Osteocyte (in vitro differentiated cells): ENCODE results near the gene POU2AF3. TPM values are rescaled to one million over a fixed set of nuclear protein-coding genes. Genes with fewer than 3 reads are reported as not detected.

ENCODE experiments used
- DNase-seq: peaks from one replicate; pipeline ENCODE4 v3.0.0; 2021; ENCODE audit warnings: mixed read lengths; ENCODE audit not compliant: unreplicated experiment; ENCODE audit errors: extremely low spot score
- H3K27ac Mint-ChIP-seq: one replicate; pipeline ENCODE4 v1.8.0; 2021; ENCODE audit warnings: mild to moderate bottlenecking, mixed read lengths; ENCODE audit not compliant: unreplicated experiment
- H3K27me3 Mint-ChIP-seq: one replicate; pipeline ENCODE4 v1.8.0; 2021; ENCODE audit warnings: mixed read lengths; ENCODE audit not compliant: unreplicated experiment
- H3K36me3 Mint-ChIP-seq: one replicate; pipeline ENCODE4 v1.8.0; 2021; ENCODE audit warnings: mixed read lengths; ENCODE audit not compliant: unreplicated experiment
- H3K4me1 Mint-ChIP-seq: one replicate; pipeline ENCODE4 v1.8.0; 2021; ENCODE audit warnings: mixed read lengths; ENCODE audit not compliant: unreplicated experiment
- H3K4me3 Mint-ChIP-seq: one replicate; pipeline ENCODE4 v1.8.0; 2021; ENCODE audit warnings: mild to moderate bottlenecking, moderate library complexity, mixed read lengths; ENCODE audit not compliant: unreplicated experiment
- H3K9me3 Mint-ChIP-seq: one replicate; pipeline ENCODE4 v1.8.0; 2021; ENCODE audit warnings: mixed read lengths; ENCODE audit not compliant: unreplicated experiment
- CTCF ChIP-seq: fragments of 200-600 bp; sonication (generic); IDR thresholded peaks from 2 replicates; pipeline ENCODE4 v1.5.0; 2021; ENCODE audit warnings: antibody characterized with exemption, mild to moderate bottlenecking, moderate library complexity
- long read RNA-seq: library from polyadenylated mRNA; unstranded; transcript quantifications from one replicate; pipeline ENCODE4 v2.0.0, GENCODE V29; 2021
- total RNA-seq: library from RNA; stranded (reverse); gene quantifications from 2 replicates; pipeline ENCODE4 v1.2.1, GENCODE V29; 2021

POU2AF3 gene
- total RNA-seq = not detected in 2 replicates
- long read RNA-seq = 0 reads

GRCh38 chr11:111298413-111299100 lies at the start of gene POU2AF3:
Gene POU2AF3, plus strand, starts transcription at chr11:111298546. Its CDS starts 36 bp downstream, at chr11:111298582.
- DNase-seq = no peak
- H3K4me1 Mint-ChIP-seq = peaks cover 2% of the 10 kb centered on the region
- no peaks in the 10 kb centered on the region for H3K9me3 Mint-ChIP-seq
- H3K36me3 Mint-ChIP-seq = no peaks in the 10 kb centered on the region
- H3K27me3 Mint-ChIP-seq = peaks cover 39% of the 10 kb centered on the region
- TF ChIP-seq CTCF = no peak
- peak within 1 kb of the TSS; percentile 66 for H3K4me3 Mint-ChIP-seq
- no peak within 1 kb of the TSS for H3K27ac Mint-ChIP-seq

- Mint-ChIP-seq H3K27ac (no peak overlapping the region), H3K36me3 (no peaks in the 10 kb centered on the region), H3K27me3 (peaks cover 39% of the 10 kb centered on the region), H3K4me3 (no peak overlapping the region), H3K9me3 (no peaks in the 10 kb centered on the region), H3K4me1 (no peaks in the 10 kb centered on the region)
- no peak for DNase-seq
- no peak for TF ChIP-seq CTCF
These were observed 47.4 kb upstream of the POU2AF3 start for GRCh38 chr11:111250936-111251335.

GRCh38 chr11:111253131-111253530 lies 45.2 kb upstream of the POU2AF3 start:
- H3K4me1 Mint-ChIP-seq = no peaks in the 10 kb centered on the region
- no peak overlapping the region for H3K27ac Mint-ChIP-seq
- H3K36me3 Mint-ChIP-seq = no peaks in the 10 kb centered on the region
- no peaks in the 10 kb centered on the region for H3K9me3 Mint-ChIP-seq
- no peak for DNase-seq
- H3K4me3 Mint-ChIP-seq = no peak overlapping the region
- no peak for TF ChIP-seq CTCF
- peaks cover 31% of the 10 kb centered on the region for H3K27me3 Mint-ChIP-seq

- no peaks in the 10 kb centered on the region for H3K36me3 Mint-ChIP-seq
- H3K27ac Mint-ChIP-seq = no peak overlapping the region
- no peak overlapping the region for H3K4me3 Mint-ChIP-seq
- no peak for DNase-seq
- no peak for TF ChIP-seq CTCF
- H3K4me1 Mint-ChIP-seq = no peaks in the 10 kb centered on the region
- no peaks in the 10 kb centered on the region for H3K9me3 Mint-ChIP-seq
- H3K27me3 Mint-ChIP-seq = peaks cover 28% of the 10 kb centered on the region
These were observed 44.7 kb upstream of the POU2AF3 start for GRCh38 chr11:111253630-111254029.

- Mint-ChIP-seq H3K4me1 (no peaks in the 10 kb centered on the region), H3K9me3 (no peaks in the 10 kb centered on the region), H3K36me3 (no peaks in the 10 kb centered on the region), H3K27me3 (peaks cover 50% of the 10 kb centered on the region), H3K4me3 (no peak overlapping the region), H3K27ac (no peak overlapping the region)
- DNase-seq = no peak
- no peak for TF ChIP-seq CTCF
These were observed 40.3 kb upstream of the POU2AF3 start for GRCh38 chr11:111258046-111258445.
